CD4-positive, alpha-beta T cell (primary cell): ENCODE results near the gene GUCA1C. TPM values are rescaled to one million over a fixed set of nuclear protein-coding genes. Genes with fewer than 3 reads are reported as not detected.

Source experiments
- ATAC-seq: fragments of 200-7000 bp; cut with Tn5 transposase; one replicate; pipeline ENCODE4 v1.10.0; 2022; ENCODE audit warnings: mild to moderate bottlenecking; ENCODE audit not compliant: poor library complexity
- CTCF ChIA-PET: fragments of 350-600 bp; sonication (Branson Sonifier 250); formaldehyde crosslinking; loops from one replicate; lab custom pipeline; 2021; ENCODE audit warnings: antibody characterized with exemption, inconsistent platforms; lab: Charles Lee
- POLR2A ChIA-PET: fragments of 350-600 bp; sonication (Branson Sonifier 250); formaldehyde crosslinking; loops from one replicate; lab custom pipeline; 2021; ENCODE audit warnings: antibody characterized with exemption, inconsistent platforms; lab: Charles Lee
- DNase-seq, 14 experiments: peaks; one replicate each; pipeline ENCODE4 v3.0.0-alpha.2; 2013 to 2020; ENCODE audit warnings: mixed read lengths in 2 of 14
- H3K27ac ChIP-seq, 2 donors: one replicate each; pipeline versions ENCODE4 v1.5.1 to v1.7.0; 2013; ENCODE audit warnings: low read length in 2 of 2, low read depth in 1 of 2, mild to moderate bottlenecking in 1 of 2
- H3K27me3 ChIP-seq, 2 experiments: 1 replicate in 1 of 2; 2 replicates in 1 of 2; pipeline versions ENCODE4 v1.6.1 to v1.7.0; 2013; ENCODE audit warnings: low read length in 2 of 2, control low read depth in 1 of 2, mild to moderate bottlenecking in 1 of 2, moderate library complexity in 1 of 2; ENCODE audit not compliant: insufficient read depth in 2 of 2, control insufficient read depth in 1 of 2
- H3K36me3 ChIP-seq: one replicate; pipeline ENCODE4 v1.6.1; 2013; ENCODE audit warnings: low read length, control low read depth; ENCODE audit not compliant: insufficient read depth
- H3K4me1 ChIP-seq: one replicate; pipeline ENCODE4 v1.6.1; 2013; ENCODE audit warnings: low read length, control low read depth; ENCODE audit not compliant: insufficient read depth
- H3K4me3 ChIP-seq: one replicate; pipeline ENCODE4 v1.5.1; 2013; ENCODE audit warnings: mild to moderate bottlenecking, low read length, moderate library complexity
- H3K9me3 ChIP-seq, 2 experiments: 1 replicate in 1 of 2; 2 replicates in 1 of 2; pipeline versions ENCODE4 v1.6.1 to v1.7.0; 2013; ENCODE audit warnings: low read length in 2 of 2, mild to moderate bottlenecking in 2 of 2, control low read depth in 1 of 2, moderate library complexity in 1 of 2; ENCODE audit not compliant: control insufficient read depth in 1 of 2, insufficient read depth in 1 of 2
- H3K27ac Mint-ChIP-seq: one replicate; pipeline ENCODE4 v1.8.0; 2020; ENCODE audit warnings: mixed read lengths
- H3K27me3 Mint-ChIP-seq: one replicate; pipeline ENCODE4 v1.8.0; 2021; ENCODE audit warnings: mixed read lengths
- H3K36me3 Mint-ChIP-seq: one replicate; pipeline ENCODE4 v1.8.0; 2021; ENCODE audit warnings: low read depth, mixed read lengths
- H3K4me1 Mint-ChIP-seq: one replicate; pipeline ENCODE4 v1.8.0; 2021; ENCODE audit warnings: low read depth, mixed read lengths
- H3K4me3 Mint-ChIP-seq: one replicate; pipeline ENCODE4 v1.8.0; 2020; ENCODE audit warnings: mild to moderate bottlenecking, mixed read lengths
- H3K9me3 Mint-ChIP-seq: one replicate; pipeline ENCODE4 v1.8.0; 2020; ENCODE audit warnings: mixed read lengths
- CTCF ChIP-seq: fragments of 200-600 bp; IDR thresholded peaks from one replicate; pipeline ENCODE4 v1.8.0; 2022; ENCODE audit warnings: antibody characterized with exemption, mild to moderate bottlenecking
- intact Hi-C, 2 experiments: fragments of 100-400 bp; cut with DNase I in 1 of 2; cut with micrococcal nuclease in 1 of 2; formaldehyde crosslinking; loops; one replicate each; pipeline versions ENCODE4 v1.15.1 to v1.9.0; 2023 to 2025; cut with DNase I, micrococcal nuclease
- polyA plus RNA-seq, 2 donors: library from polyadenylated mRNA; unstranded; fragments of 120-200 nt; gene quantifications; one replicate each; pipeline ENCODE4 v1.2.1, GENCODE V29; 2013
- total RNA-seq, 174 experiments: library from RNA in 2 of 174; stranded (reverse) in 2 of 174; gene quantifications; one replicate each; pipeline ENCODE4 v1.2.3 and lab custom pipeline; 2021 to 2026

Gene GUCA1C
- total RNA-seq (not detected), total RNA-seq (lab: John Stamatoyannopoulos, UW) (0 to 0.14 (median 0) reads per million in 172 experiments)
- not detected for polyA plus RNA-seq (2013, experiment 1 of 2)
- not detected for polyA plus RNA-seq (2013, experiment 2 of 2)

GRCh38 chr3:108953700-108954099 lies at the start of gene GUCA1C:
Gene GUCA1C (minus strand): TSS chr3:108953879. CDS start chr3:108953762, 117 bp downstream.
- intact Hi-C loops = no loop called here
- H3K9me3 ChIP-seq = no peaks in the 10 kb centered on the region
- no peak for TF ChIP-seq CTCF
- H3K27ac ChIP-seq = no peak within 1 kb of the TSS
- H3K27me3 Mint-ChIP-seq = peaks cover 13% of the 10 kb centered on the region
- H3K27me3 ChIP-seq = peaks cover 0 to 5% of the 10 kb centered on the region in 2 experiments
- H3K36me3 ChIP-seq = no peaks in the 10 kb centered on the region
- CTCF ChIA-PET = no interaction called here
- no peaks in the 10 kb centered on the region for H3K4me1 ChIP-seq
- no peaks in the 10 kb centered on the region for H3K36me3 Mint-ChIP-seq
- no peaks in the 10 kb centered on the region for H3K9me3 Mint-ChIP-seq
- no peak within 1 kb of the TSS for H3K4me3 ChIP-seq
- H3K4me3 Mint-ChIP-seq = no peak within 1 kb of the TSS
- no peak for DNase-seq
- POLR2A ChIA-PET = no interaction called here
- no peak within 1 kb of the TSS for H3K27ac Mint-ChIP-seq
- H3K4me1 Mint-ChIP-seq = no peaks in the 10 kb centered on the region
- no peak for ATAC-seq

GRCh38 chr3:108998436-108998835 lies 44.8 kb upstream of the GUCA1C start:
- DNase-seq (no peak), ATAC-seq (no peak)
- Mint-ChIP-seq H3K4me3 (no peak overlapping the region), H3K4me1 (no peaks in the 10 kb centered on the region), H3K27ac (no peak overlapping the region), H3K27me3 (peaks cover 9% of the 10 kb centered on the region), H3K9me3 (no peaks in the 10 kb centered on the region), H3K36me3 (no peaks in the 10 kb centered on the region)
- no peak for TF ChIP-seq CTCF
- Histone ChIP-seq H3K4me3 (no peak overlapping the region), H3K27me3 (peaks cover 4% of the 10 kb centered on the region in 2 experiments), H3K9me3 (peaks cover 0 to 3% of the 10 kb centered on the region in 2 experiments), H3K27ac (no peak overlapping the region), H3K36me3 (no peaks in the 10 kb centered on the region), H3K4me1 (no peaks in the 10 kb centered on the region)
- intact Hi-C loops = no loop called here
- ChIA-PET POLR2A (no interaction called here), CTCF (no interaction called here)

GRCh38 chr3:108985844-108986243 lies 32.2 kb upstream of the GUCA1C start:
- no peak for TF ChIP-seq CTCF
- H3K4me1 ChIP-seq = no peaks in the 10 kb centered on the region
- Mint-ChIP-seq H3K27me3 (peaks cover 15% of the 10 kb centered on the region), H3K36me3 (no peaks in the 10 kb centered on the region), H3K4me3 (no peak overlapping the region), H3K27ac (no peak overlapping the region), H3K4me1 (no peaks in the 10 kb centered on the region), H3K9me3 (peaks cover 2% of the 10 kb centered on the region)
- no peak overlapping the region for H3K27ac ChIP-seq
- peaks cover 0 to 6% of the 10 kb centered on the region in 2 experiments for H3K27me3 ChIP-seq
- ATAC-seq (no peak), DNase-seq (no peak)
- POLR2A ChIA-PET = no interaction called here
- H3K4me3 ChIP-seq = no peak overlapping the region
- H3K9me3 ChIP-seq = no peaks in the 10 kb centered on the region
- intact Hi-C loops = no loop called here
- H3K36me3 ChIP-seq = no peaks in the 10 kb centered on the region
- CTCF ChIA-PET = no interaction called here
